Measurements from ENCODE around the gene GABRB1.
A peak's percentile ranks its signal among the peaks of the same experiment; 100 is the strongest.

The GABRB1 gene

GRCh38 chr4:47410271-47410670 is 378.9 kb downstream of the GABRB1 start:
- no peak for DNase-seq

GRCh38 chr4:47413521-47413920 is 382.2 kb downstream of the GABRB1 start:
- DNase-seq: no peak

GRCh38 chr4:47415719-47416118 is 384.4 kb downstream of the GABRB1 start:
- no peak for DNase-seq

- DNase-seq: no peak
Observed at GRCh38 chr4:47418147-47418546, 386.8 kb downstream of the GABRB1 start.

- no peak for DNase-seq
Observed at GRCh38 chr4:47419296-47419695, 387.9 kb downstream of the GABRB1 start.

GRCh38 chr4:47425628-47426027 is 394.3 kb downstream of the GABRB1 start:
- no peak for DNase-seq

GRCh38 chr4:47427935-47428334 is 396.6 kb downstream of the GABRB1 start:
- no peak for DNase-seq

GRCh38 chr4:47432749-47433148 is 401.4 kb downstream of the GABRB1 start:
- DNase-seq: no peak

- DNase-seq: no peak
Observed at GRCh38 chr4:47434931-47435330, 403.6 kb downstream of the GABRB1 start.

GRCh38 chr4:47442980-47443379 is 411.6 kb downstream of the GABRB1 start:
- DNase-seq: no peak

- DNase-seq: no peak
Observed at GRCh38 chr4:47444031-47444430, 412.7 kb downstream of the GABRB1 start.

- no peak for DNase-seq
Observed at GRCh38 chr4:47451657-47452056, 420.3 kb downstream of the GABRB1 start.

GRCh38 chr4:47462799-47463234 is 431.4 kb downstream of the GABRB1 start:
- no peak for DNase-seq

- peak; percentile 98 for DNase-seq
Observed at GRCh38 chr4:47463235-47463956, 432.0 kb downstream of the GABRB1 start, which contains the start of gene COMMD8. COMMD8 (minus strand) TSS chr4:47463702; CDS start chr4:47463651, 51 bp downstream.

- DNase-seq: no peak
Observed at GRCh38 chr4:47465004-47465403, 433.6 kb downstream of the GABRB1 start.

GRCh38 chr4:47466056-47466785 is 434.9 kb downstream of the GABRB1 start:
- no peak for DNase-seq

GRCh38 chr4:47468706-47469365 is 437.5 kb downstream of the GABRB1 start:
- no peak for DNase-seq

- DNase-seq: no peak
Observed at GRCh38 chr4:47469951-47470350, 438.6 kb downstream of the GABRB1 start.

- DNase-seq: no peak
Observed at GRCh38 chr4:47471064-47471463, 439.7 kb downstream of the GABRB1 start.

GRCh38 chr4:47471591-47471990 is 440.2 kb downstream of the GABRB1 start:
- DNase-seq: no peak

- DNase-seq: no peak
Observed at GRCh38 chr4:47473141-47473750, 441.9 kb downstream of the GABRB1 start.

GRCh38 chr4:47474799-47475198 is 443.4 kb downstream of the GABRB1 start:
- DNase-seq: no peak

GRCh38 chr4:47475411-47475810 is 444.0 kb downstream of the GABRB1 start:
- no peak for DNase-seq

Measured in CD4-positive, alpha-beta T cell treated with Interleukin-10 for 1 hour (primary cell).